Brain microvascular endothelial cell (primary cell): ENCODE results near the gene MFSD6.
A peak's percentile ranks its signal among the peaks of the same experiment; 100 is the strongest.

Experiments used
- DNase-seq: peaks from one replicate; pipeline ENCODE4 v3.0.0-alpha.2; 2020
- H3K27ac ChIP-seq: fragments of 250-450 bp; sonication (Bioruptor Pico); 2 replicates; pipeline ENCODE4 v1.5.1; 2020; ENCODE audit warnings: mild to moderate bottlenecking, moderate library complexity
- H3K27me3 ChIP-seq: fragments of 250-450 bp; sonication (Bioruptor Pico); replicated peaks from 2 replicates; pipeline ENCODE4 v1.5.1; 2020; ENCODE audit warnings: mild to moderate bottlenecking
- H3K36me3 ChIP-seq: fragments of 250-450 bp; sonication (Bioruptor Pico); replicated peaks from 2 replicates; pipeline ENCODE4 v1.5.1; 2020; ENCODE audit warnings: mild to moderate bottlenecking
- H3K4me3 ChIP-seq: 2 replicates; pipeline ENCODE4 v1.5.1; 2011; ENCODE audit warnings: low read depth, mild to moderate bottlenecking, control low read depth, low read length, moderate library complexity
- in situ Hi-C: cut with HindIII; loops from 2 replicates; pipeline ENCODE4 v1.10.0; 2017; ENCODE audit warnings: low sequenced_read_pairs, low pct_ligation_motif_present
- TF ChIP-seq, protein P1 (sequence below): IDR thresholded peaks from 2 replicates; pipeline ENCODE4 v1.5.1; 2011; ENCODE audit warnings: low read depth, mild to moderate bottlenecking, moderate library complexity, low read length, control low read depth, inconsistent platforms; ENCODE audit errors: missing control alignments

The MFSD6 gene

DNA sequence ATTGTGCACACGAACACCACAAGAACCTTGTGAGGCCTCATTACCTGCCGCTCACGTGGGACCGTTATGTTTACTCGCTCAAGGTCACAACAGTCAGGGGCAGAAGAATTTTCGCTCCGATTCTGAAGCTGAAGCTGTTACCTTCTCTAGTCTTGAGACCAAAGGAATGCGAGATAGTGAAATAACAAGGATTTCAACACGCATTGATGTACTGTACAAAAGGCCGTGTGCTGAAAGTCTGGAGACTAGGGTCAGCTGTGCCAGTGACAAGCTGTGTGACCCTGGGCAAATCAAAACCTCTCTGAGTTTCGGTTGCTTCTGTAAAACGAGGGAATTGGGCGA, 125.8 kb downstream of the MFSD6 start:
- DNase-seq: no peak
- Histone ChIP-seq H3K4me3 (peak overlapping the region; percentile 68), H3K27ac (peak overlapping the region; percentile 60), H3K36me3 (no peaks in the 10 kb centered on the region), H3K27me3 (no peaks in the 10 kb centered on the region)
- in situ Hi-C loops: no loop called here
- TF ChIP-seq, protein P1, sequence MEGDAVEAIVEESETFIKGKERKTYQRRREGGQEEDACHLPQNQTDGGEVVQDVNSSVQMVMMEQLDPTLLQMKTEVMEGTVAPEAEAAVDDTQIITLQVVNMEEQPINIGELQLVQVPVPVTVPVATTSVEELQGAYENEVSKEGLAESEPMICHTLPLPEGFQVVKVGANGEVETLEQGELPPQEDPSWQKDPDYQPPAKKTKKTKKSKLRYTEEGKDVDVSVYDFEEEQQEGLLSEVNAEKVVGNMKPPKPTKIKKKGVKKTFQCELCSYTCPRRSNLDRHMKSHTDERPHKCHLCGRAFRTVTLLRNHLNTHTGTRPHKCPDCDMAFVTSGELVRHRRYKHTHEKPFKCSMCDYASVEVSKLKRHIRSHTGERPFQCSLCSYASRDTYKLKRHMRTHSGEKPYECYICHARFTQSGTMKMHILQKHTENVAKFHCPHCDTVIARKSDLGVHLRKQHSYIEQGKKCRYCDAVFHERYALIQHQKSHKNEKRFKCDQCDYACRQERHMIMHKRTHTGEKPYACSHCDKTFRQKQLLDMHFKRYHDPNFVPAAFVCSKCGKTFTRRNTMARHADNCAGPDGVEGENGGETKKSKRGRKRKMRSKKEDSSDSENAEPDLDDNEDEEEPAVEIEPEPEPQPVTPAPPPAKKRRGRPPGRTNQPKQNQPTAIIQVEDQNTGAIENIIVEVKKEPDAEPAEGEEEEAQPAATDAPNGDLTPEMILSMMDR: no peak

DNA sequence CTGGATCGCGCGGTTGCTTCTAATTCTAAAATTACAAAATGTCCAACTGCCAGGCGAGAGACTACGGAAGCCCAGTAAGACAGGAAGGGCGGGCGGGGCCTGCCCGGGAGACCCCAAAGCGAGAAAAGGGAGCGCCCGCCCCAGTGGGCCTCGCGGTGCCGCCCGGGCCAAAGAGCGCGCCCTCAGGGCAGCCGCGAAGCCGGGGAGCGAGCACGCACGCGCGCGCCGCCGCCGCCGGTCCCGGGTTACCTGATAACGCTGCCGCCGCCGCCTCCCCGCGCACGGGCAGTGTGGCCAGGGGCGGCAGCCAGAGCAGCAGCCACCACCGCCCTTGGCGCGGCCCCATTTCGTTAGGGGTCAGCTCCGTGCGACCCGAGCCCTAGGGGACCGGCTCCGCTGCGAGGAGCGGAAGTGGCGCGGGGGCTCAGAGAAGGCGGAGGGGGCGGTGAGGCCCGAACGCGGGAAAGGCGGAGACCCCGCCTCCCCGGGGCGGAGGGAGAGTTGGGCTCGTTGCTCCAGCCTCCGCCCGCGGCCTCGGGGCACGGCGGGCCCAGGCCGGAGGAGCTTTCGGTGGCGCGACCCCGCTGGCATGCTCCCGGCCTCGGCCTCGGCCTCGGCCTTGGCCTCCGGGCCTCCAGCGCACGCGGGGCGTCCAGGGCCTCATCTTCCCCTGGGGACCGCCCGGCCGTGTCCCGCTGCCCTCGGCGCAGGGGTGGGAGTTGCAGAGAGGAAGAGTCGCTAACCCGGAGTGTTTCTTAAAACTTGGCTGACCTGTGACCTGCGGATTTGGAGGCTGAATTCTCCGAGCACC, 126.4 kb downstream of the MFSD6 start, which contains the start of gene NEMP2:
TSS of gene NEMP2 (minus strand) at position 413 of the 811 bp plus-strand sequence. CDS start at position 346, 67 bp downstream.
- peak within 1 kb of the TSS; percentile 68 for H3K4me3 ChIP-seq
- TF ChIP-seq, protein P1: no peak
- peak; percentile 34 for DNase-seq
- in situ Hi-C loops: no loop called here
- H3K36me3 ChIP-seq: no peaks in the 10 kb centered on the region
- H3K27ac ChIP-seq: peak within 1 kb of the TSS; percentile 60
- no peaks in the 10 kb centered on the region for H3K27me3 ChIP-seq

DNA sequence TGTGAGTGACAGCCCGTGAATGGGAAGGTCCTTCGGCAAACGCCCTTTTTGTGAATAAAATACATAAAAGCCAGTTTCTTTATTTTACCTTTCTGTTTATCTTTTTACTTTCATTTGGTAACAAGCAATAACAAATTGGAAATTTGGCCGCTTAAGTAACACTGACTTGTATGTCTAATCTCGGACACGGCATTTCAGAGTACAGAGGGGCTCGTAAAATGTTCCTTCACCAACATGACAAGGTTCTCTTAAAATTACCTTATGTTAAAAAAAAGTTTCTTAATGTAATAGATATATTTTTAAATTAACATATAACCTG, 126.9 kb downstream of the MFSD6 start:
- Histone ChIP-seq H3K36me3 (no peaks in the 10 kb centered on the region), H3K27ac (peak overlapping the region; percentile 60), H3K4me3 (peak overlapping the region; percentile 68), H3K27me3 (no peaks in the 10 kb centered on the region)
- in situ Hi-C loops: no loop called here
- TF ChIP-seq, protein P1: no peak
- DNase-seq: no peak

DNA sequence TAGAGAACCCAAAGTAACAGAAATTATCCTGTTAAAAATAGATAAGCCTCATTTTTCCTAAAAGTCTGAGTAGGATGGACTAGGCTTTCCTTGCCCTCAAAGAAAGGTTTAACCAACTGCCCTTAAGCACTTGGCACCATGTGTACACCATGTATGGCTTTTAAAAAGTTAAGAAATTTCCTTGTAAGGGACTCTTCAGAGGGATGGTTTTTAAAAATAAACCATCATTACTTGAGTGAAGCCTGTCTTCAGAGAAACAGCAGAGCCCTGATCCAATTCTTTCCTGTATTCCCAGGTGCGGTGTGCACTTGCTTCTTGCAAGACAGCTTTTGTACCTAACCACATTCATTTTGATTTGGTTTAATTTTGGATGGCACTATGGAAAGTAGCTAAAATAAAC, 127.4 kb downstream of the MFSD6 start:
- TF ChIP-seq, protein P1: no peak
- Histone ChIP-seq H3K27me3 (no peaks in the 10 kb centered on the region), H3K36me3 (no peaks in the 10 kb centered on the region), H3K4me3 (peak overlapping the region; percentile 68), H3K27ac (no peak overlapping the region)
- DNase-seq: no peak
- in situ Hi-C loops: no loop called here

DNA sequence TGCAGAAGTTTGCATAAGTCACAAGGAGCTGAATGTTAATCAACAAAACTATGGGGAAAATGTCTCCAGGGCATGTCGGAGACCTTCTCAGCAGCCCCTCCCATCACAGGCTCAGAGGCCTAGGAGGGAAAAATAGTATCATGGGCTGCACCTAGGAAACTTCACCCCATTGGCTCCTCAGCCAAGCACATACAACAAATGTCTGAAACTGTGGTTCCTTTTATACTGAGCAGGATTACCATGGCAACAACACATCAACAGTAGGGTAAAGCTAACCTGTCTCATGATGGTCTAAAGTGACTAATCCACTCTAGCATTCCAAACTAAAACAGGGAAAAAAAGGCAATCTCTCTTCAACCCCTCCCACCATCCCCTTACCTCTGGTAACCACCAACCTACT, 129.6 kb downstream of the MFSD6 start:
- no peak overlapping the region for H3K27ac ChIP-seq
- no peak overlapping the region for H3K4me3 ChIP-seq
- TF ChIP-seq, protein P1: no peak
- no peaks in the 10 kb centered on the region for H3K36me3 ChIP-seq
- in situ Hi-C loops: no loop called here
- DNase-seq: peak; percentile 32
- no peaks in the 10 kb centered on the region for H3K27me3 ChIP-seq

DNA sequence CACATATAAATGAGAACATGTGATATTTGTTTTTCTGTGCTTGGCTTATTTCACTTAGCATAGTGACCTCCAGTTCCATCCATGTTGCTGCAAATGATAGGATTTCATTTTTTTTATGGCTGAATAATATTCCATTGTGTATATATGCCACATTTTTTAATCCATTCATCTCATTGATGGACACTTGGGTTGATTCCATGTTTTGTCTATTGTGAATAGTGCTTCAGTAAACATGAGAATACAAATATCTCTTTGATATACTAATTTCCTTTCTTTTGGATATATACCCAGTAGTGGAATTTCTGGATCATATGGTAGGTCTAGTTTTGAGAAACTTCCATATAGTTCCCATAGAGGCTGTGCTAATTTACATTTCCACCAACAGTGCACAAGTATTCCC, 130.0 kb downstream of the MFSD6 start:
- H3K36me3 ChIP-seq: no peaks in the 10 kb centered on the region
- no peak overlapping the region for H3K4me3 ChIP-seq
- TF ChIP-seq, protein P1: no peak
- H3K27ac ChIP-seq: no peak overlapping the region
- H3K27me3 ChIP-seq: no peaks in the 10 kb centered on the region
- in situ Hi-C loops: no loop called here
- no peak for DNase-seq
